Large intestine (tissue), 3 donors: ENCODE data around the gene SLC4A2. TPM values are rescaled to one million over a fixed set of nuclear protein-coding genes. Genes with fewer than 3 reads are reported as not detected.
"Not testable (repeated sequence)": the region's sequence is repeated elsewhere in the genome, so short reads cannot be mapped to it uniquely, and the experiment has no call there.

Experiments used
- DNase-seq, 2 donors: peaks; one replicate each; pipeline versions ENCODE4 v3.0.0 to v3.0.0-alpha.2; 2013
- H3K27ac ChIP-seq: one replicate; pipeline ENCODE4 v1.5.1; 2013; ENCODE audit warnings: low read length
- H3K27me3 ChIP-seq: 2 replicates; pipeline ENCODE4 v1.6.1; 2013; ENCODE audit warnings: low read length; ENCODE audit not compliant: control insufficient read depth, insufficient read depth
- H3K36me3 ChIP-seq: 2 replicates; pipeline ENCODE4 v1.6.1; 2013; ENCODE audit warnings: low read length; ENCODE audit not compliant: control insufficient read depth, insufficient read depth
- H3K4me1 ChIP-seq: one replicate; pipeline ENCODE4 v1.6.1; 2013; ENCODE audit warnings: low read length; ENCODE audit not compliant: control insufficient read depth, insufficient read depth
- H3K4me3 ChIP-seq: one replicate; pipeline ENCODE4 v1.5.1; 2013; ENCODE audit warnings: low read length
- H3K9me3 ChIP-seq: one replicate; pipeline ENCODE4 v1.6.1; 2013; ENCODE audit warnings: mild to moderate bottlenecking, low read depth, low read length, moderate library complexity; ENCODE audit not compliant: control insufficient read depth
- WGBS: methylation state at CpG from one replicate; pipeline ENCODE4 v1.1.5; 2013; ENCODE audit warnings: low lambda C conversion rate; ENCODE audit not compliant: insufficient coverage; 5-methylcytosine and 5-hydroxymethylcytosine counted together
- polyA plus RNA-seq: library from polyadenylated mRNA; unstranded; fragments of 120-200 nt; gene quantifications from one replicate; pipeline ENCODE4 v1.2.1, GENCODE V29; 2013

Gene SLC4A2
- polyA plus RNA-seq, 1 donor, result 107 TPM

GRCh38 chr7:151033864-151034249 lies 25.5 kb upstream of the SLC4A2 start:
- DNase-seq, result no peak
- Histone ChIP-seq H3K4me3 (no peak overlapping the region), H3K4me1 (peaks cover 7% of the 10 kb centered on the region), H3K9me3 (no peaks in the 10 kb centered on the region), H3K36me3 (peaks cover 48% of the 10 kb centered on the region), H3K27me3 (no peaks in the 10 kb centered on the region), H3K27ac (no peak overlapping the region)
- WGBS, result no CpG with 5 or more reads among the region's 5 CpGs

DNA sequence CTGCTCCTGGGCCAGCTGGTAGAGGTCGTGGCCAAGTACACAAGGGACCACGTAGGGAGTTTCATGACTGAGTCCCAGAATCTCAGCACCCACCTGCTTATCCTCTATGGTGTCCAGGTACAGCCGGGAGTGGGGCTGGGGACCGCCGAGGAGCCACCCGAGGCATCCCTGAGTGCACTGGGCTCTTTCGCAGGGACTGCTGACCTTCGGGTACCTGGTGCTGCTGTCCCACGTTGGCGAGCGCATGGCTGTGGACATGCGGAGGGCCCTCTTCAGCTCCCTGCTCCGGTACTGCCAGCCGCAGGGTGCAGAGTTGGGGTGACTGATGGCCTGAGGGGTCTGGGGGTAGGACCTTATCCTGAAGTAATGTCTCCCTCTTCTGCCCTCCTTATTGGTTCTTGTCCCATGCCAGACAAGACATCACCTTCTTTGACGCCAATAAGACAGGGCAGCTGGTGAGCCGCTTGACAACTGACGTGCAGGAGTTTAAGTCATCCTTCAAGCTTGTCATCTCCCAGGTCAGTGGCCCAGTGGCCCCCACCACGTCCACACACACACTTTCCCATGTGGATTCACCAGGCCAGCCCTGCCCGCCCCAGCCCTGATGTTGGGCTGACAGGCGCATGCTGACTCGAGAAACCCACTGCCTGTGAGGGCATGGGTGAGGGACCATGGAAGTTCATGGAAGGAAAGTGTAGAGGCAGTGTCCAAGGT lies 24.9 kb upstream of the SLC4A2 start:
- no CpG with 5 or more reads among the region's 21 CpGs for WGBS
- no peaks in the 10 kb centered on the region for H3K27me3 ChIP-seq
- H3K36me3 ChIP-seq, result peaks cover 48% of the 10 kb centered on the region

DNA sequence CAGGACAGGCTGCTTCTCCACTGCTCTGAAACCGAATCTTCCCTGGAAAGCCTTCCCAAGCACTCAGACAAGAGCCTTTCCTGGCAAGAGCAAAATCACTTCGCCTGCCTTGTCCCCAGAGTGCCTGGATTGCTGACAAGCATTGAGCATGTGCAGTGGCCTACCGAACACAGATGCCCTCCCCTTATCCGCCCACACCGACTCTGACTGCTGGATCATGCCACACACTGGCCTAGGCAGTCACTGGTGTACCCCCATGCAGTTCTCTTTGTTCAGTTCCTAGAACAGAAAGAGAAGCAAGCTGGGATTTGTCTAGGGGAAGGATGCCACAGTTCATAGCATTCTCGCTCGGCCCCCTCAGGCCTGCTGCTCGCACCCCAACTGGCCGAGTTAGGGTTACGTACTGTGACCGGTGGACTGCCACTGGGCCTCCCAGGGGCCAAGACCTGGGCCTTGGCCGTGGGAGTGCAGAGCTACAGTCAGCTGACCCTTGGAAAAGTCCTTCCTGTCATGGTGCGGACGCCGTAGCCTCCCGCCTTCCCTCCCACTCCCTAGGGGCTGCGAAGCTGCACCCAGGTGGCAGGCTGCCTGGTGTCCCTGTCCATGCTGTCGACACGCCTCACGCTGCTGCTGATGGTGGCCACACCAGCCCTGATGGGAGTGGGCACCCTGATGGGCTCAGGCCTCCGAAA lies 24.2 kb upstream of the SLC4A2 start:
- no CpG with 5 or more reads among the region's 21 CpGs for WGBS
- no peak overlapping the region for H3K27ac ChIP-seq
- H3K27me3 ChIP-seq, result no peaks in the 10 kb centered on the region
- no peak overlapping the region for H3K4me3 ChIP-seq
- peaks cover 48% of the 10 kb centered on the region for H3K36me3 ChIP-seq
- H3K4me1 ChIP-seq, result peaks cover 17% of the 10 kb centered on the region
- DNase-seq, result no peak
- H3K9me3 ChIP-seq, result no peaks in the 10 kb centered on the region

More for the DNA sequence above, 24.9 kb upstream of the SLC4A2 start:
- H3K4me3 ChIP-seq, result no peak overlapping the region
- H3K27ac ChIP-seq, result no peak overlapping the region
- no peaks in the 10 kb centered on the region for H3K9me3 ChIP-seq
- H3K4me1 ChIP-seq, result peaks cover 10% of the 10 kb centered on the region
- no peak for DNase-seq

DNA sequence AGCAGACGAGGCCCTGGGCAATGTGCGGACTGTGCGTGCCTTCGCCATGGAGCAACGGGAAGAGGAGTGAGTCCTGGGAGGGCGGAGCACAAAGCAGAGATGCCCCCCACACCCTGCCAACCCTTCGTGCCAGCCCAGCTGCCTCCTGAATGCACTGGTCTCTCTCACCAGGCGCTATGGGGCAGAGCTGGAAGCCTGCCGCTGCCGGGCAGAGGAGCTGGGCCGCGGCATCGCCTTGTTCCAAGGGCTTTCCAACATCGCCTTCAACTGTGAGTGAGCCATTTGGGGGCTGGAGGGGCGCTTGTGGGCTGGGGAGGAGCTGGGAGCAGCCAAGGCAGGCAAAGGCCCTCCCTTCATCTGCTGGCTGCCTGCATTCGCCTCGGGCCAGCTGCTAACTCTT lies 23.5 kb upstream of the SLC4A2 start:
- Histone ChIP-seq H3K27ac (no peak overlapping the region), H3K4me3 (no peak overlapping the region), H3K9me3 (no peaks in the 10 kb centered on the region), H3K4me1 (peaks cover 20% of the 10 kb centered on the region), H3K36me3 (peaks cover 48% of the 10 kb centered on the region), H3K27me3 (no peaks in the 10 kb centered on the region)
- no CpG with 5 or more reads among the region's 17 CpGs for WGBS
- no peak for DNase-seq

- peaks cover 46% of the 10 kb centered on the region for H3K36me3 ChIP-seq
- no peaks in the 10 kb centered on the region for H3K27me3 ChIP-seq
- WGBS, result no CpG with 5 or more reads among the region's 12 CpGs
- peaks cover 20% of the 10 kb centered on the region for H3K4me1 ChIP-seq
- DNase-seq, result peak; percentile 88 to 93
- H3K4me3 ChIP-seq, result no peak overlapping the region
- H3K9me3 ChIP-seq, result no peaks in the 10 kb centered on the region
- peak overlapping the region; percentile 67 for H3K27ac ChIP-seq
These were observed 20.2 kb upstream of the SLC4A2 start for GRCh38 chr7:151038951-151039849.

- Histone ChIP-seq H3K4me1 (peaks cover 20% of the 10 kb centered on the region), H3K27ac (peak overlapping the region; percentile 67), H3K4me3 (no peak overlapping the region), H3K9me3 (no peaks in the 10 kb centered on the region), H3K36me3 (peaks cover 45% of the 10 kb centered on the region), H3K27me3 (no peaks in the 10 kb centered on the region)
- DNase-seq, result peak in 1 of 2 donors; percentile 54
- WGBS, result no CpG with 5 or more reads among the region's 18 CpGs
These were observed 19.4 kb upstream of the SLC4A2 start for GRCh38 chr7:151039850-151040548.

- peaks cover 41% of the 10 kb centered on the region for H3K36me3 ChIP-seq
- no peak overlapping the region for H3K4me3 ChIP-seq
- no CpG with 5 or more reads among the region's 30 CpGs for WGBS
- no peaks in the 10 kb centered on the region for H3K9me3 ChIP-seq
- peaks cover 20% of the 10 kb centered on the region for H3K4me1 ChIP-seq
- H3K27ac ChIP-seq, result no peak overlapping the region
- DNase-seq, result no peak
- H3K27me3 ChIP-seq, result no peaks in the 10 kb centered on the region
These were observed 18.6 kb upstream of the SLC4A2 start for GRCh38 chr7:151040616-151041375.

DNA sequence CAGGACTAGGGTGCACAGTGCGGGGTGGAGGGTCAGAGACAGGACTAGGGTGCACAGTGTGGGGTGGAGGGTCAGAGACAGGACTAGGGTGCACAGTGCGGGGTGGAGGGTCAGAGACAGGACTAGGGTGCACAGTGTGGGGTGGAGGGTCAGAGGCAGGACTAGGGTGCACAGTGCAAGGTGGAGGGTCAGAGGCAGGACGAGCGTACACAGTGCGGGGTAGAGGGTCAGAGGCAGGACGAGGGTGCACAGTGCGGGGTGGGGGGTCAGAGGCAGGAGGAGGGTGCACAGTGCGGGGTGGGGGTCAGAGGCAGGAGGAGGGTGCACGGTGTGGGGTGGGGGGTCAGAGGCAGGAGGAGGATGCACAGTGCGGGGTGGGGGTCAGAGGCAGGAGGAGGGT lies 15.9 kb upstream of the SLC4A2 start:
- peaks cover 33% of the 10 kb centered on the region for H3K36me3 ChIP-seq

DNA sequence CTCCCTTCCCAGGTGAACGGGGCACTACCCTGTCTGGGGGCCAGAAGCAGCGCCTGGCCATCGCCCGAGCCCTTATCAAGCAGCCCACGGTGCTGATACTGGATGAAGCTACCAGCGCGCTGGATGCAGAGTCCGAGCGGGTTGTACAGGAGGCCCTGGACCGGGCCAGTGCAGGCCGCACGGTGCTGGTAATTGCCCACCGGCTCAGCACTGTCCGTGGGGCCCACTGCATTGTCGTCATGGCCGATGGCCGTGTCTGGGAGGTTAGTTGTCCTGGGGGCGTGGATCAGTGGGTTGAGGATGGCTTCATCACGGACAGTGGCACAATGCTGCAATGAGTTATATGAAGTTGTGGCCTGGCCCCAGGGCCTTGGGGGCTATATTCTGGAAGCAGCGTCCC lies 15.4 kb upstream of the SLC4A2 start:
- no peak for DNase-seq
- Histone ChIP-seq H3K4me3 (no peak overlapping the region), H3K9me3 (no peaks in the 10 kb centered on the region), H3K27me3 (no peaks in the 10 kb centered on the region), H3K27ac (no peak overlapping the region), H3K4me1 (peaks cover 15% of the 10 kb centered on the region), H3K36me3 (peaks cover 33% of the 10 kb centered on the region)
- no CpG with 5 or more reads among the region's 20 CpGs for WGBS

More for the DNA sequence above, 15.9 kb upstream of the SLC4A2 start:
- WGBS, result no CpG with 5 or more reads among the region's 10 CpGs
- not testable (repeated sequence) for DNase-seq, H3K9me3 ChIP-seq, H3K27ac ChIP-seq, H3K27me3 ChIP-seq, H3K4me3 ChIP-seq
- H3K4me1 ChIP-seq, result peaks cover 20% of the 10 kb centered on the region
